Nephron (organoid): ENCODE measurements around the gene UBTD1.

Experiments
- H3K27ac Mint-ChIP-seq, 3 experiments: 2 replicates each; pipeline ENCODE4 v1.8.0; 2020; ENCODE audit warnings: mixed read lengths in 3 of 3, mild to moderate bottlenecking in 2 of 3, moderate library complexity in 1 of 3
- H3K27me3 Mint-ChIP-seq: 2 replicates; pipeline ENCODE4 v1.8.0; 2021; ENCODE audit warnings: low read depth, mild to moderate bottlenecking, moderate library complexity, mixed read lengths
- H3K36me3 Mint-ChIP-seq: 2 replicates; pipeline ENCODE4 v1.8.0; 2020; ENCODE audit warnings: low read depth, mixed read lengths
- H3K4me1 Mint-ChIP-seq: 2 replicates; pipeline ENCODE4 v1.8.0; 2020; ENCODE audit warnings: mixed read lengths
- H3K4me3 Mint-ChIP-seq, 3 experiments: 2 replicates each; pipeline ENCODE4 v1.8.0; 2020; ENCODE audit warnings: mild to moderate bottlenecking in 3 of 3, mixed read lengths in 3 of 3, moderate library complexity in 2 of 3
- H3K9me3 Mint-ChIP-seq: 2 replicates; pipeline ENCODE4 v1.8.0; 2020; ENCODE audit warnings: mixed read lengths
- CTCF ChIP-seq, 3 experiments: fragments of 200-600 bp; sonication (generic); IDR thresholded peaks; one replicate each; pipeline ENCODE4 v1.5.0; 2021; ENCODE audit warnings: antibody characterized with exemption in 3 of 3; ENCODE audit not compliant: unreplicated experiment in 3 of 3

The UBTD1 gene

GRCh38 chr10:97600616-97601015 is 101.9 kb downstream of the UBTD1 start:
- Mint-ChIP-seq H3K4me3 (no peak overlapping the region), H3K27me3 (peaks cover 5% of the 10 kb centered on the region), H3K27ac (no peak overlapping the region), H3K4me1 (peaks cover 4% of the 10 kb centered on the region), H3K9me3 (no peaks in the 10 kb centered on the region), H3K36me3 (no peaks in the 10 kb centered on the region)
- TF ChIP-seq CTCF (IDR thresholded peaks at IDR 0.05; ENCODE audit: unreplicated experiment in 3 of 3): no peak

- Mint-ChIP-seq H3K36me3 (no peaks in the 10 kb centered on the region), H3K9me3 (no peaks in the 10 kb centered on the region), H3K27ac (no peak overlapping the region), H3K4me3 (no peak overlapping the region), H3K4me1 (peaks cover 4% of the 10 kb centered on the region), H3K27me3 (peaks cover 5% of the 10 kb centered on the region)
- TF ChIP-seq CTCF (IDR thresholded peaks at IDR 0.05; ENCODE audit: unreplicated experiment in 3 of 3): no peak
These were observed 102.8 kb downstream of the UBTD1 start for GRCh38 chr10:97601268-97602215.

GRCh38 chr10:97607095-97607636 is 108.4 kb downstream of the UBTD1 start:
- Mint-ChIP-seq H3K36me3 (no peaks in the 10 kb centered on the region), H3K4me3 (no peak overlapping the region), H3K27ac (peak overlapping the region in 1 of 3 experiments; percentile 50), H3K4me1 (peaks cover 9% of the 10 kb centered on the region), H3K9me3 (no peaks in the 10 kb centered on the region), H3K27me3 (no peaks in the 10 kb centered on the region)
- TF ChIP-seq CTCF (IDR thresholded peaks at IDR 0.05; ENCODE audit: unreplicated experiment in 3 of 3): no peak

GRCh38 chr10:97608991-97609561 is 110.4 kb downstream of the UBTD1 start:
- Mint-ChIP-seq H3K9me3 (no peaks in the 10 kb centered on the region), H3K27me3 (no peaks in the 10 kb centered on the region), H3K27ac (no peak overlapping the region), H3K36me3 (no peaks in the 10 kb centered on the region), H3K4me1 (peaks cover 9% of the 10 kb centered on the region), H3K4me3 (no peak overlapping the region)
- TF ChIP-seq CTCF (IDR thresholded peaks at IDR 0.05; ENCODE audit: unreplicated experiment in 3 of 3): no peak

GRCh38 chr10:97611473-97611872 is 112.7 kb downstream of the UBTD1 start:
- Mint-ChIP-seq H3K27ac (no peak overlapping the region), H3K9me3 (no peaks in the 10 kb centered on the region), H3K4me3 (no peak overlapping the region), H3K4me1 (peaks cover 9% of the 10 kb centered on the region), H3K27me3 (no peaks in the 10 kb centered on the region), H3K36me3 (peaks cover 3% of the 10 kb centered on the region)
- TF ChIP-seq CTCF (IDR thresholded peaks at IDR 0.05; ENCODE audit: unreplicated experiment in 3 of 3): no peak
